ENCODE results near the gene MYO1D.

DNA sequence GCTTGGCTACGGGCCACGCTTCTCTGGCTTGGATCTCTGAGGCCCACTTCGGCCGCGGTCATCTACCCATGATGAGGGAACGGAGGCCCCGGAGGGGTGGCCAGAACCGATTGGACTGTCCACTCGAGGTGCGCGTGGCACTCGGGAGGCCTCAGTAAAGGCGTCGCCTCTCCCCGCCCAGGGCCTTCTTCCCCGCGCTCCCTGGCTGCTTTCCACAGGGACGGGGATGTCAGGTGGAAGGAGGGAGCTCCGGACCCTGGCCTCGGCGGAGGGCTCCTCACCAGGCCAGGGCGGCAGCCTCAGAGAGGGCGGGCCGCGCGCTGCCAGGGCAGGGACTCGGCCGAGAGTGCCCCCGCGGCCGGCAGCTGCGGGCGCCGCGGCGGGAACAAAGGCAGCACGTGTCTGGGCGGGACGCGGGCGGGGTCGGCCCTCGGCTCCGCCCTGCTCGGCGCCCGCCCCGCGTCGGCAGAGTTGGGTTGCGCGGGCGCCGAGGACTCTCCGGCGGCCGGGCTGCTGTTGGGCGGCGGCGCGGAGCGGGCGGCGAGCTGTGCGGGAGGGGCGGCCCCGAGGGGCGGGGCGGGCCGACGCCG lies 390.7 kb downstream of the MYO1D start:
- TF ChIP-seq, protein P1, sequence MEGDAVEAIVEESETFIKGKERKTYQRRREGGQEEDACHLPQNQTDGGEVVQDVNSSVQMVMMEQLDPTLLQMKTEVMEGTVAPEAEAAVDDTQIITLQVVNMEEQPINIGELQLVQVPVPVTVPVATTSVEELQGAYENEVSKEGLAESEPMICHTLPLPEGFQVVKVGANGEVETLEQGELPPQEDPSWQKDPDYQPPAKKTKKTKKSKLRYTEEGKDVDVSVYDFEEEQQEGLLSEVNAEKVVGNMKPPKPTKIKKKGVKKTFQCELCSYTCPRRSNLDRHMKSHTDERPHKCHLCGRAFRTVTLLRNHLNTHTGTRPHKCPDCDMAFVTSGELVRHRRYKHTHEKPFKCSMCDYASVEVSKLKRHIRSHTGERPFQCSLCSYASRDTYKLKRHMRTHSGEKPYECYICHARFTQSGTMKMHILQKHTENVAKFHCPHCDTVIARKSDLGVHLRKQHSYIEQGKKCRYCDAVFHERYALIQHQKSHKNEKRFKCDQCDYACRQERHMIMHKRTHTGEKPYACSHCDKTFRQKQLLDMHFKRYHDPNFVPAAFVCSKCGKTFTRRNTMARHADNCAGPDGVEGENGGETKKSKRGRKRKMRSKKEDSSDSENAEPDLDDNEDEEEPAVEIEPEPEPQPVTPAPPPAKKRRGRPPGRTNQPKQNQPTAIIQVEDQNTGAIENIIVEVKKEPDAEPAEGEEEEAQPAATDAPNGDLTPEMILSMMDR (IDR thresholded peaks at IDR 0.05), result no peak
- peak in 2 of 3 donors; percentile 28 to 39 for TF ChIP-seq POLR2A (IDR thresholded peaks at IDR 0.05)

Measured in body of pancreas (tissue), 4 donors.